ENCODE measurements around the gene KRI1. TPM values are rescaled to one million over a fixed set of nuclear protein-coding genes. Genes with fewer than 3 reads are reported as not detected.

KRI1 gene
- total and polyA plus RNA-seq, 2 of the 8 experiments (the other 6 are each of a cell fraction or from before 2014, with no cell fraction given), result 14.2 to 45.2 TPM

DNA sequence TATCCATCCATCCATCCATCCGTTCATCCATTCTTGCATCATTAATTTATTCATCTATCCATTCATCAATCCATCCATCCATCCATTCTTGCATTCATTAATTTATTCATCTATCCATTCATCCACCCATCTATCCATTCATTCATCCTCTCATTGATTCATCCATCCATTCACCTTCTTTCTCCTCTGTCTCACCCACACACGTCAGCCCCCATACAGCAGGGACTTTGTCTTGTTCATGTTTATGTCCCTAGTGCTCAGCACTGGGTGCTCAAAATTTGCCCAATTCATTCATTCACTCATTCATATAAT lies 22.0 kb upstream of the KRI1 start (continued):
- no peak for TF ChIP-seq EGR1 (IDR thresholded peaks at IDR 0.05; ENCODE audit: borderline replicate concordance, low read depth, low read length)
- no peak for TF ChIP-seq CBX8 (IDR thresholded peaks at IDR 0.05; ENCODE audit: borderline replicate concordance, low read depth, low read length)
